K562 (cell line): Measurements from ENCODE around the gene RPS6KA4. TPM values are rescaled to one million over a fixed set of nuclear protein-coding genes. Genes with fewer than 3 reads are reported as not detected.

Experiments used
- BACH1 ChIP-seq: fragments of 200-800 bp; sonication (Bioruptor generic); IDR thresholded peaks from 2 replicates; pipeline ENCODE4 v1.6.1; 2016; ENCODE audit warnings: missing genetic modification characterization, missing compliant biosample characterization
- ETS2 ChIP-seq: IDR thresholded peaks from 2 replicates; pipeline ENCODE4 v1.6.1; 2016; ENCODE audit warnings: borderline replicate concordance, missing genetic modification characterization, mild to moderate bottlenecking, moderate library complexity, missing compliant biosample characterization; ENCODE audit not compliant: poor library complexity, severe bottlenecking
- GTF3C2 ChIP-seq: IDR thresholded peaks from 3 replicates; pipeline ENCODE4 v1.6.1; 2011; ENCODE audit warnings: borderline replicate concordance, mild to moderate bottlenecking, moderate library complexity; ENCODE audit not compliant: insufficient read length; ENCODE audit errors: extremely low read depth
- HNRNPUL1 ChIP-seq: fragments of 200-400 bp; formaldehyde crosslinking; IDR thresholded peaks from 2 replicates; pipeline ENCODE4 v1.6.1; 2017; ENCODE audit warnings: low read length
- KDM2B ChIP-seq: fragments of 250-450 bp; sonication (Bioruptor Pico); IDR thresholded peaks from 2 replicates; pipeline ENCODE4 v1.8.0; 2021; ENCODE audit warnings: mild to moderate bottlenecking, moderate library complexity
- MCM3 ChIP-seq: fragments of 450-650 bp; IDR thresholded peaks from 2 replicates; pipeline ENCODE4 v1.6.1; 2016
- RBM15 ChIP-seq: fragments of 200-400 bp; formaldehyde crosslinking; IDR thresholded peaks from 2 replicates; pipeline ENCODE4 v1.6.1; 2018; ENCODE audit warnings: mild to moderate bottlenecking, low read length, moderate library complexity; ENCODE audit not compliant: insufficient read depth
- RBM34 ChIP-seq: fragments of 200-400 bp; formaldehyde crosslinking; IDR thresholded peaks from 2 replicates; pipeline ENCODE4 v1.6.1; 2018; ENCODE audit warnings: low read length, borderline replicate concordance; ENCODE audit not compliant: insufficient read depth
- SAFB ChIP-seq: fragments of 200-400 bp; formaldehyde crosslinking; IDR thresholded peaks from 2 replicates; pipeline ENCODE4 v1.6.1; 2017; ENCODE audit warnings: low read depth, low read length, borderline replicate concordance
- SMAD1 ChIP-seq: fragments of 150-350 bp; IDR thresholded peaks from 2 replicates; pipeline ENCODE4 v1.6.1; 2014; ENCODE audit warnings: low read length, low read depth; ENCODE audit not compliant: partially characterized antibody
- TCF3 ChIP-seq: sonication (generic); formaldehyde crosslinking; IDR thresholded peaks from 2 replicates; pipeline ENCODE4 v1.4.0; 2020; ENCODE audit warnings: mild to moderate bottlenecking, missing genetic modification reagents
- ZNF785 ChIP-seq: fragments of 250-450 bp; sonication (Bioruptor Pico); IDR thresholded peaks from 2 replicates; pipeline ENCODE4 v1.4.0; 2020; ENCODE audit warnings: mild to moderate bottlenecking
- polyA plus RNA-seq, 8 experiments: library from polyadenylated mRNA; depleted of rRNA in 4 of 8; stranded (reverse) in 5 of 8; unstranded in 3 of 8; fragments of >200 nt; fragmentation: Nextera tagmentation in 2 of 8; fragmentation: Illumina TruSeq in 1 of 8; extraction: Ambion mirVana in 2 of 8; extraction: Trizol in 1 of 8; gene quantifications; 2 replicates each; pipeline versions ENCODE4 v1.2.1 to v1.2.3, GENCODE V29; 2011 to 2014; ENCODE audit warnings: inconsistent platforms in 1 of 8, missing spikeins in 1 of 8
- total RNA-seq, 7 experiments: library from RNA; depleted of rRNA in 6 of 7; stranded (reverse); fragments of >200 nt in 6 of 7; fragmentation: Illumina TruSeq in 2 of 7; extraction: Trizol in 2 of 7; gene quantifications; 2 replicates each; pipeline versions ENCODE4 v1.2.1 to v1.2.3, GENCODE V29; 2011 to 2021; ENCODE audit warnings: low replicate concordance in 1 of 7
- TF ChIP-seq, protein P1 (sequence below), 2 experiments: fragments of 450-650 bp; IDR thresholded peaks; 2 replicates each; pipeline ENCODE4 v1.6.1; 2018; ENCODE audit warnings: mild to moderate bottlenecking in 2 of 2, low read depth in 1 of 2; ENCODE audit not compliant: partially characterized antibody in 2 of 2
- TF ChIP-seq, protein P2 (sequence below): fragments of 150-350 bp; IDR thresholded peaks from 2 replicates; pipeline ENCODE4 v1.6.1; 2014; ENCODE audit warnings: low read depth, mild to moderate bottlenecking, low read length, borderline replicate concordance
- TF ChIP-seq, protein P3 (sequence below): sonication (generic); formaldehyde crosslinking; IDR thresholded peaks from 2 replicates; pipeline ENCODE4 v1.9.0; 2022; ENCODE audit warnings: mild to moderate bottlenecking, missing genetic modification reagents

The RPS6KA4 gene
- total and polyA plus RNA-seq, 9 of the 15 experiments (the other 6 are each of a cell fraction or from before 2014, with no cell fraction given): 0.15 to 23.8 (median 9.8) TPM

GRCh38 chr11:64317961-64318765 lies 40.8 kb upstream of the RPS6KA4 start, which contains the start of gene PRDX5 (continued):
- TF ChIP-seq, protein P1, sequence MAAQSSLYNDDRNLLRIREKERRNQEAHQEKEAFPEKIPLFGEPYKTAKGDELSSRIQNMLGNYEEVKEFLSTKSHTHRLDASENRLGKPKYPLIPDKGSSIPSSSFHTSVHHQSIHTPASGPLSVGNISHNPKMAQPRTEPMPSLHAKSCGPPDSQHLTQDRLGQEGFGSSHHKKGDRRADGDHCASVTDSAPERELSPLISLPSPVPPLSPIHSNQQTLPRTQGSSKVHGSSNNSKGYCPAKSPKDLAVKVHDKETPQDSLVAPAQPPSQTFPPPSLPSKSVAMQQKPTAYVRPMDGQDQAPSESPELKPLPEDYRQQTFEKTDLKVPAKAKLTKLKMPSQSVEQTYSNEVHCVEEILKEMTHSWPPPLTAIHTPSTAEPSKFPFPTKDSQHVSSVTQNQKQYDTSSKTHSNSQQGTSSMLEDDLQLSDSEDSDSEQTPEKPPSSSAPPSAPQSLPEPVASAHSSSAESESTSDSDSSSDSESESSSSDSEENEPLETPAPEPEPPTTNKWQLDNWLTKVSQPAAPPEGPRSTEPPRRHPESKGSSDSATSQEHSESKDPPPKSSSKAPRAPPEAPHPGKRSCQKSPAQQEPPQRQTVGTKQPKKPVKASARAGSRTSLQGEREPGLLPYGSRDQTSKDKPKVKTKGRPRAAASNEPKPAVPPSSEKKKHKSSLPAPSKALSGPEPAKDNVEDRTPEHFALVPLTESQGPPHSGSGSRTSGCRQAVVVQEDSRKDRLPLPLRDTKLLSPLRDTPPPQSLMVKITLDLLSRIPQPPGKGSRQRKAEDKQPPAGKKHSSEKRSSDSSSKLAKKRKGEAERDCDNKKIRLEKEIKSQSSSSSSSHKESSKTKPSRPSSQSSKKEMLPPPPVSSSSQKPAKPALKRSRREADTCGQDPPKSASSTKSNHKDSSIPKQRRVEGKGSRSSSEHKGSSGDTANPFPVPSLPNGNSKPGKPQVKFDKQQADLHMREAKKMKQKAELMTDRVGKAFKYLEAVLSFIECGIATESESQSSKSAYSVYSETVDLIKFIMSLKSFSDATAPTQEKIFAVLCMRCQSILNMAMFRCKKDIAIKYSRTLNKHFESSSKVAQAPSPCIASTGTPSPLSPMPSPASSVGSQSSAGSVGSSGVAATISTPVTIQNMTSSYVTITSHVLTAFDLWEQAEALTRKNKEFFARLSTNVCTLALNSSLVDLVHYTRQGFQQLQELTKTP (IDR thresholded peaks at IDR 0.05; ENCODE audit: low read depth in 1 of 2, partially characterized antibody in 2 of 2): peak in 1 of 2 experiments; percentile 48
- TF ChIP-seq, protein P2, sequence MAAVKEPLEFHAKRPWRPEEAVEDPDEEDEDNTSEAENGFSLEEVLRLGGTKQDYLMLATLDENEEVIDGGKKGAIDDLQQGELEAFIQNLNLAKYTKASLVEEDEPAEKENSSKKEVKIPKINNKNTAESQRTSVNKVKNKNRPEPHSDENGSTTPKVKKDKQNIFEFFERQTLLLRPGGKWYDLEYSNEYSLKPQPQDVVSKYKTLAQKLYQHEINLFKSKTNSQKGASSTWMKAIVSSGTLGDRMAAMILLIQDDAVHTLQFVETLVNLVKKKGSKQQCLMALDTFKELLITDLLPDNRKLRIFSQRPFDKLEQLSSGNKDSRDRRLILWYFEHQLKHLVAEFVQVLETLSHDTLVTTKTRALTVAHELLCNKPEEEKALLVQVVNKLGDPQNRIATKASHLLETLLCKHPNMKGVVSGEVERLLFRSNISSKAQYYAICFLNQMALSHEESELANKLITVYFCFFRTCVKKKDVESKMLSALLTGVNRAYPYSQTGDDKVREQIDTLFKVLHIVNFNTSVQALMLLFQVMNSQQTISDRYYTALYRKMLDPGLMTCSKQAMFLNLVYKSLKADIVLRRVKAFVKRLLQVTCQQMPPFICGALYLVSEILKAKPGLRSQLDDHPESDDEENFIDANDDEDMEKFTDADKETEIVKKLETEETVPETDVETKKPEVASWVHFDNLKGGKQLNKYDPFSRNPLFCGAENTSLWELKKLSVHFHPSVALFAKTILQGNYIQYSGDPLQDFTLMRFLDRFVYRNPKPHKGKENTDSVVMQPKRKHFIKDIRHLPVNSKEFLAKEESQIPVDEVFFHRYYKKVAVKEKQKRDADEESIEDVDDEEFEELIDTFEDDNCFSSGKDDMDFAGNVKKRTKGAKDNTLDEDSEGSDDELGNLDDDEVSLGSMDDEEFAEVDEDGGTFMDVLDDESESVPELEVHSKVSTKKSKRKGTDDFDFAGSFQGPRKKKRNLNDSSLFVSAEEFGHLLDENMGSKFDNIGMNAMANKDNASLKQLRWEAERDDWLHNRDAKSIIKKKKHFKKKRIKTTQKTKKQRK: no peak
- TF ChIP-seq RBM34 (no peak), ZNF785 (CRISPR knock-in tag) (no peak), KDM2B (no peak), RBM15 (no peak), TCF3 (CRISPR knock-in tag) (no peak), GTF3C2 (no peak), BACH1 (no peak), MCM3 (no peak), SAFB (peak; percentile 85), SMAD1 (no peak), HNRNPUL1 (no peak), ETS2 (tag) (no peak)
- TF ChIP-seq, protein P3, sequence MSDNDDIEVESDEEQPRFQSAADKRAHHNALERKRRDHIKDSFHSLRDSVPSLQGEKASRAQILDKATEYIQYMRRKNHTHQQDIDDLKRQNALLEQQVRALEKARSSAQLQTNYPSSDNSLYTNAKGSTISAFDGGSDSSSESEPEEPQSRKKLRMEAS (CRISPR knock-in tag): no peak
